ENCODE data around the gene PITPNC1. TPM values are rescaled to one million over a fixed set of nuclear protein-coding genes. Genes with fewer than 3 reads are reported as not detected.

PITPNC1 gene
- total and polyA plus RNA-seq, 2 donors (not counting 1 experiment from before 2014, with no cell fraction given) = 5.8 to 7.1 TPM

GRCh38 chr17:67431249-67432015, 54.4 kb downstream of the PITPNC1 start:
- no peaks in the 10 kb centered on the region for H3K36me3 ChIP-seq (ENCODE audit: control insufficient read depth, insufficient read depth, low read length)
- H3K9ac ChIP-seq (ENCODE audit: insufficient read depth, low read length) = no peak overlapping the region
- peak; percentile 61 to 95 for DNase-seq (ENCODE audit: low read depth in 2 of 2)
- no peaks in the 10 kb centered on the region for H4K20me1 ChIP-seq (ENCODE audit: control insufficient read depth, extremely low read depth, insufficient read depth, low read length)
- H3K27me3 ChIP-seq (ENCODE audit: control insufficient read depth, insufficient read depth, low read length) = no peaks in the 10 kb centered on the region
- no peaks in the 10 kb centered on the region for H3K9me3 ChIP-seq (ENCODE audit: control insufficient read depth, insufficient read depth, low read depth, low read length)
- H3K79me2 ChIP-seq (ENCODE audit: control insufficient read depth, insufficient read depth, low read length) = no peaks in the 10 kb centered on the region
- peak overlapping the region; percentile 51 for H3K27ac ChIP-seq (ENCODE audit: insufficient read depth, low read length)
- H3K4me3 ChIP-seq (replicated peaks in 1 of 4; ENCODE audit: control extremely low read depth in 1 of 4, insufficient read depth in 1 of 4, low read depth in 3 of 4, low read length in 4 of 4) = no peak overlapping the region
- H3K4me2 ChIP-seq (ENCODE audit: extremely low read depth, insufficient read depth, low read length) = peak overlapping the region; percentile 37
- TF ChIP-seq EZH2 (IDR thresholded peaks at IDR 0.05; ENCODE audit: low read length, missing control alignments) (no peak), CTCF (conservative IDR thresholded peaks at IDR 0.05 in 1 of 2, IDR thresholded peaks at IDR 0.05 in 1 of 2; ENCODE audit: low read depth in 1 of 2, low read length in 2 of 2) (no peak)
- H2AFZ ChIP-seq (ENCODE audit: low read length) = no peak overlapping the region
- peaks cover 5% of the 10 kb centered on the region for H3K4me1 ChIP-seq (ENCODE audit: control insufficient read depth, extremely low read depth, insufficient read depth, low read length)

GRCh38 chr17:67433248-67433924, 56.3 kb downstream of the PITPNC1 start:
- DNase-seq (ENCODE audit: low read depth in 2 of 2) = no peak
- TF ChIP-seq EZH2 (IDR thresholded peaks at IDR 0.05; ENCODE audit: low read length, missing control alignments) = no peak
- no peak for TF ChIP-seq CTCF (conservative IDR thresholded peaks at IDR 0.05 in 1 of 2, IDR thresholded peaks at IDR 0.05 in 1 of 2; ENCODE audit: low read depth in 1 of 2, low read length in 2 of 2)
- H3K27me3 ChIP-seq (ENCODE audit: control insufficient read depth, insufficient read depth, low read length) = no peaks in the 10 kb centered on the region
- peaks cover 5% of the 10 kb centered on the region for H3K4me1 ChIP-seq (ENCODE audit: control insufficient read depth, extremely low read depth, insufficient read depth, low read length)
- H4K20me1 ChIP-seq (ENCODE audit: control insufficient read depth, extremely low read depth, insufficient read depth, low read length) = no peaks in the 10 kb centered on the region
- no peaks in the 10 kb centered on the region for H3K79me2 ChIP-seq (ENCODE audit: control insufficient read depth, insufficient read depth, low read length)
- no peak overlapping the region for H3K27ac ChIP-seq (ENCODE audit: insufficient read depth, low read length)
- H2AFZ ChIP-seq (ENCODE audit: low read length) = no peak overlapping the region
- H3K36me3 ChIP-seq (ENCODE audit: control insufficient read depth, insufficient read depth, low read length) = no peaks in the 10 kb centered on the region
- no peak overlapping the region for H3K4me2 ChIP-seq (ENCODE audit: extremely low read depth, insufficient read depth, low read length)
- H3K4me3 ChIP-seq (replicated peaks in 1 of 4; ENCODE audit: control extremely low read depth in 1 of 4, insufficient read depth in 1 of 4, low read depth in 3 of 4, low read length in 4 of 4) = no peak overlapping the region
- H3K9ac ChIP-seq (ENCODE audit: insufficient read depth, low read length) = no peak overlapping the region
- no peaks in the 10 kb centered on the region for H3K9me3 ChIP-seq (ENCODE audit: control insufficient read depth, insufficient read depth, low read depth, low read length)

DNA sequence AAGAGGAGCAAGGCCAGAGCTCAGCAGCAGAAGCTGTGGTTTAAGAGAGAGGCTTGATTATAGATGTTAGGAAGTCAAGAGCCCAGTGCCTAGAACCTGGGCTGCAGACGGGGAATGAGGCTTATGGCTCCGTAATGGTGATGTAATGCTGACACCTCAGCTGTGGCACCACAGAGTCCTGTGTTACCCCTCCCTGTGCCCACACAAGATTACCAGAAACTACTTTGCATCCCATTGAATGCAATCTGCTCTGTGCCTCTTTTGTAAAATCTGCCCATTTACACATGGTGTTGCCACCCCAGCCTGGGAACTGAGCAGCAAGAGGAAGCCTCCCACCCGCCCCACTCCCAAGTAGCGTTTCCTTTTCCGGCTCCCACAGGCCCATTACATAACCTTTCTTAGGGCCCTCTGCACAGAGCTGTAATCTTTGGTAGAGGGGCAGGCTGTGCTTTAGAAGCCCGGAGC, 57.0 kb downstream of the PITPNC1 start:
- no peaks in the 10 kb centered on the region for H3K27me3 ChIP-seq (ENCODE audit: control insufficient read depth, insufficient read depth, low read length)
- H2AFZ ChIP-seq (ENCODE audit: low read length) = no peak overlapping the region
- no peak overlapping the region for H3K4me3 ChIP-seq (replicated peaks in 1 of 4; ENCODE audit: control extremely low read depth in 1 of 4, insufficient read depth in 1 of 4, low read depth in 3 of 4, low read length in 4 of 4)
- TF ChIP-seq CTCF (conservative IDR thresholded peaks at IDR 0.05 in 1 of 2, IDR thresholded peaks at IDR 0.05 in 1 of 2; ENCODE audit: low read depth in 1 of 2, low read length in 2 of 2) = no peak
- no peak for TF ChIP-seq EZH2 (IDR thresholded peaks at IDR 0.05; ENCODE audit: low read length, missing control alignments)
- DNase-seq (ENCODE audit: low read depth in 2 of 2) = no peak
- H3K4me2 ChIP-seq (ENCODE audit: extremely low read depth, insufficient read depth, low read length) = no peak overlapping the region
- H3K4me1 ChIP-seq (ENCODE audit: control insufficient read depth, extremely low read depth, insufficient read depth, low read length) = peaks cover 5% of the 10 kb centered on the region
- H3K9me3 ChIP-seq (ENCODE audit: control insufficient read depth, insufficient read depth, low read depth, low read length) = no peaks in the 10 kb centered on the region
- H3K36me3 ChIP-seq (ENCODE audit: control insufficient read depth, insufficient read depth, low read length) = no peaks in the 10 kb centered on the region
- H3K9ac ChIP-seq (ENCODE audit: insufficient read depth, low read length) = no peak overlapping the region
- no peak overlapping the region for H3K27ac ChIP-seq (ENCODE audit: insufficient read depth, low read length)
- no peaks in the 10 kb centered on the region for H3K79me2 ChIP-seq (ENCODE audit: control insufficient read depth, insufficient read depth, low read length)
- no peaks in the 10 kb centered on the region for H4K20me1 ChIP-seq (ENCODE audit: control insufficient read depth, extremely low read depth, insufficient read depth, low read length)

All from fibroblast of lung (primary cell).